Measurements from ENCODE around the gene TAMALIN.

Gene TAMALIN

GRCh38 chr12:52013626-52014310, 7.0 kb downstream of the TAMALIN start:
- DNase-seq (ENCODE audit: low read depth in 2 of 2), result no peak

DNA sequence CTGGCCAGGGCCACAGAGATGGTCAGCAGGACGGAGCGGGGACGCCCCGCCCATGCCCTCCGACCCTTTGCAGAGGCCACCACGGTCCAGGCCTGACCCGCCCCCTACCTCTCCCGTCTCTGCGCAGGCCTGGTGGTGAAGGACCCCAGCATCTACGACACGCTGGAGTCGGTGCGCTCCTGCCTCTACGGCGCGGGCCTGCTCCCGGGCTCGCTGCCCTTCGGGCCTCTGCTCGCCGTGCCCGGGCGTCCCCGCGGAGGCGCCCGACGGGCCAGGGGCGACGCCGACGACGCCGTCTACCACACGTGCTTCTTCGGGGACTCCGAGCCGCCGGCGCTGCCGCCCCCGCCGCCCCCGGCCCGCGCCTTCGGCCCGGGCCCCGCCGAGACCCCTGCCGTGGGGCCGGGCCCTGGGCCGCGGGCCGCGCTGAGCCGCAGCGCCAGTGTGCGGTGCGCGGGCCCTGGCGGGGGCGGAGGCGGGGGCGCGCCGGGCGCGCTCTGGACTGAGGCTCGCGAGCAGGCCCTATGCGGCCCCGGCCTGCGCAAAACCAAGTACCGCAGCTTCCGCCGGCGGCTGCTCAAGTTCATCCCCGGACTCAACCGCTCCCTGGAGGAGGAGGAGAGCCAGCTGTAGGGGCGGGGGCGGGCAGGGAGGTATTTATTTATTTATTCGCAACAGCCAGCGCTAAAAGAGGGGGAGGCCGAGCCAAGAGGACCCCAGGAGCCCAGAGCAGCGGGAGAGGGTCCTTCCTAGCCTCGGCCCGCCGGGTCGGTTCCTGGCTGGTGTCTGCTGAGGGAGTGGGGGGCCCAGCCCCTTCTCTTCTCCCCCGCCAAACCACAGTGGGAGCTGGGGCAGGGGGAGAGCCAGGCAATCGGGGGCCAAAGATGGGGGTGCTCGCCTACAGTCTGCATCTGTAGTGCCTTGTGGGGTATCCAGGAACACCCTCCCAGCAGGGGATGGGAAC, 8.1 kb downstream of the TAMALIN start:
- no peak for DNase-seq (ENCODE audit: low read depth in 2 of 2)

DNA sequence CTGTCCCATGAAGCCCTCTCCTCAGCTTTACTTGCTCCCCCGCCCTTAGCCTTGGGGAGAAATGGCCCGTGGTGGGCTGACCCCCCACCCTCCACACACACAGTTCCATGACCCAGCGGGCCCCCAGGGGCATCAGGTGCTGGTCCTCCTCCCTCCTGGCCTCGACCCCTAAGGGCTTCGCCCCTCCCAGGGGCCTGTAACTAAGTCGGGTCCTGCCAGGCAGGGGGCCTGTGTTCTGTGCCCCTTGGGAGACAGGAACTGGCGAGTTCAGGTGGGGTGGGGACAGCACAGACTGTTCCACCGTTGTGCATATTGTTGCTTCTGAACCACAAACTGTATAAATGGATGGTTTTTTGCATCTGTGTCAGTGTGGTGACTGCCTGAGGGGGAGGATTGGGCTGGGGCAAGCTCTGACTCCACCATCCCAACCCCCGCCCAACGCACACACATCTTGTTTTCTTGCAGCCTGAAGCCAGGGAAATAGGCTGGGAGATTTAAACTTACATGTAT, 8.8 kb downstream of the TAMALIN start:
- no peak for DNase-seq (ENCODE audit: low read depth in 2 of 2)

DNA sequence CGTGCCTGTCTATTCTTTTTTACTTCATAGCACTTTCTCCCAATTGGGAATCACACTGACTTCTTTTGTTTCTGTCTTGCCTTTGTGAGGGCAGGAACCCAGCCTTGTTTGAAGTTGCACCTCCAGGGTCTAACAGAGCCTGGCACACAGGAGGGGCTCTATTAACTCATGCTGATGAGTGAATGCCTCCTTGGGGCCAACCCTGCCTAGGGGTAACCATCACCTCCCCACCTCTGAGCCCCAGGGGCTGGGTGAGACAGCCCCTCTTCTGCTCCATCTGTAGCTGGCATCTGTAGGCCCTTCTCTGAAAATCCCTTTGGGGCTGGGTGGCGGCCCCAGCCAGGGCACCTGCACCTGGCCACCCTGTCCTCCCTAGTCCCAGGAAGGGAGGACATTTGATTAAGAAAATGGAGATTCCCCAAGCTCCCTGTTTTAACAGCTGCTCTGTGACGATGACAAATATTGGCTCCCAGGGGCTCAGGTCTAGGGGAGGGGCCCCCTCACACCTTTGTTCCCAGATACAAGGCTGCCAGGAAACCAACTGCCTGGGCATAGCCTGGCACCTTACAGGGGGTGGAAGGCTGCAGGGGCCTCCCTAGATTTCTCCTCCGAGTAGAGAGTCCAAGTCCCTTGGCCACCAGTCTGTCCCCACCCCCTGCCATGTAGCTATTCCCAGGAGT, 11.8 kb downstream of the TAMALIN start:
- DNase-seq (ENCODE audit: low read depth in 2 of 2), result no peak

DNA sequence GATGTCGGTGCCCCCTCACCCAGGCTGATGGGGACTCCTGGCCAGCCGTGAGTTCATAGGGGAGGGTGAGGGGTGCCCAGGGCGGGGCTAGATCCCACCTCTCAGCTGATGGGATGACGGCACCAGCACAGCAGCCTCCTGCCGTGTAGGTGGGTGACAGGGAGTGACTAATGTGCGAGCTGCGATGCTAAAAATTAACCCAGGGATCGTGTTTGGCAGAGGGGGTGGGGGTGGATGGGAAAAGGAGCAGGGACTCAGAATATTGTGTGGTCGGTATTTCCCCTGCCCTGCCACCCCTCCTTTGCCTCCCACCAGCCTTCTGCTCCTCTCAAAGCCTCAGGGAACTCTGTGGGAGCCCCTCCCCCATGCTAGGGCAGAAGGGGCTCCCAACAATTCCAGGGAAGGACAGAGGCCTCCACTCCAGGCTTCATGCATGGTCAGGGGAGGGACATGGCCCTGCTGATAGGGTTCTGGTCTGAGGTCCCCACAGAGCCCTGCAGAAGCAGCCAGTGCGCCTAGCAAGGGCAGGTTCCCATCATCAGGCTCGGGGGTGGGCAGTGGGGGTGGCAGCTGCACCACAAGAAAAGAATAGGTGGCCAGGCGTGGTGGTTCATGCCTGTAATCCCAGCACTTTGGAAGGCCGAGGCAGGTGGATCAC, 12.5 kb downstream of the TAMALIN start:
- DNase-seq (ENCODE audit: low read depth in 2 of 2), result no peak

GRCh38 chr12:52020539-52021336, 14.0 kb downstream of the TAMALIN start:
- peak in 1 of 2 donors; percentile 40 for DNase-seq (ENCODE audit: low read depth in 2 of 2)

GRCh38 chr12:52022841-52023181, 16.1 kb downstream of the TAMALIN start:
- no peak for DNase-seq (ENCODE audit: low read depth in 2 of 2)

DNA sequence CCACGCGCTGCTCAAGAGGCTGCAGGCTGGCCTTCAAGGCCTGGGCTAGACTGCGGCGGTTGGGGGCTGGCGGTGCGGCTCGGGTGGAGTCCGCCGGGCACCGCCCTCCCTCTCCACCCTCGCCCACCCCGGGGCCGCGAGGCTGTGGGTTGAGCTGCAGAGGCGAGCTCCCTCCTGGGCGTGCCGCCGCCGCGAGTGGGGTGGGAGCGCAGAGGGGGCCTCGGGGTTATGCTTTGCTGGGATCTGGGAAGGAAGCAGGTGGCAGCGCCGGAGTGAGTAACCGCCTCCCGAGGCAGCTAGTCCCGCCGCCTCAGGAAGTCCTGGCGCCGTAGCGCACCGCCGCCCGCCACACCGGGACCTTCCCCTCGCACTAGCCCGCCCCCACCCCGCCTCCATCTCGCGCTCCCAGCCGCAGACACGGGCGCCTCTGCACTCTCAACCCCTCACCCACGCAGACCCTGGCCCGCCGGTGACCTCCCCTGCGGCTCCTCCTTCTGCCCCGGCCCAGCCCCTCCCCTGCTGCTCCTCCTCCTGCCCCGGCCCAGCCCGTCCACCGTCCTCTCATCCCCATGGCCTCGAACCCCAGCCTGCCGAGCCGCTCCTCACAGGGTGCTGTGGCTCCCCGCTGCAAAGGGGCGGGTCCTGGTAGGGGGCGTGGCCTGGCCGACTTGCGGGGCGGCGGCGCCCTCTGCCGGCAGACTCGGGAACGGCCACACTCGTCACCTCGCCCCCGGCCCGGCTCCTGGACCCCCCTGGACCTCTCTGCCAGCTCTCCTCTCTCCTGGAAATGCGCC, 16.6 kb downstream of the TAMALIN start:
- DNase-seq (ENCODE audit: low read depth in 2 of 2), result peak; percentile 82 to 91

DNA sequence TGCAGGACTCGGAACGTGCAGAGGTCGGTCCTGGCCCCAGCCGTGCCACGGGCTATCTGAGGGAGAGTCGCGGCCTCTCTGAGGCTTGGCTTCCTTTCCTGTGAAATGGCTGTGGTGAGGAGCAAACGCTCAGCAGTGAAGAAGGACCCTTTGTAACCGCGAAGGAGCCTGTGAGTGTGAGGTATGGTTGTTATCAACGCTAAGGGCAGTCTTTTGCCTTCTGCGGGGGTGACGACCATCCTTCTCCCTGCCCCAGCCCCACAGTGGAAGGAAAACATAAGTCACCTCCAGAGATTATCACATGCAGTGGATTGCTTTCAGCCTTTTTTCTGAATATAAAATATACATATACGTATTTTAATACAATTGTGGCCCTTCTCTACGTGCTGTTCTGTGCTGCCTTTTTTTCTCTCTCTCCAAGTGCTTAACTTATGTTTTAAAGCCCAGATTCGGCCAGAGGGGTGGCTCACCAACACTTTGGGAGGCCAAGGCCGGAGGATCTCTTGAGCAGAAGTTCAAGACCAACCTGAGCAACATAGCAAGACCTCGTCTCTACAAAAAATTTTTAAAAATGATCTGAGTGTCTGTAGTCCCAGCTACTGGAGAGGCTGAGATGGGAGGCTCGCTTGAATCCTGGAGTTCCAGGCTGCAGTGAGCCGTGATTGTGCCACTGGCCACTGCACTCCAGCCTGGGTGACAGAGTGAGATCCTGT, 17.4 kb downstream of the TAMALIN start:
- no peak for DNase-seq (ENCODE audit: low read depth in 2 of 2)

DNA sequence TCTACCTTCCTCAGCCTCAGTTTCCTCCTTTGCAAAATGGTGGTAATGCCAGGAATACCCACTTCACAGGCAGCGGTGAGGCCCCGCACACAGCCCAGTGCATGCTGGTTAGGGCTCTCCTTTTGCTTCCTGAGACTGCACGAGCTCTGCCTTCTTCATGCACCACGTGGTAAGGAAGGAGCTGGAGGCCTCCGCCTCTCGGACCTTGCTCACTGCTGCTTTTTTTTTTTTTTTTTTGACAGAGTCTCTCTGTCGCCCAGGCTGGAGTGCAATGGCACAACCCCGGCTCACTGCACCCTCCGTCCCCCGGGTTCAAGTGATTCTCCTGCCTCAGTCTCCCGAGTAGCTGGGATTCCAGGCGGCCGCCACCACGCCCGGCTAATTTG, 18.1 kb downstream of the TAMALIN start:
- DNase-seq (ENCODE audit: low read depth in 2 of 2), result no peak

DNA sequence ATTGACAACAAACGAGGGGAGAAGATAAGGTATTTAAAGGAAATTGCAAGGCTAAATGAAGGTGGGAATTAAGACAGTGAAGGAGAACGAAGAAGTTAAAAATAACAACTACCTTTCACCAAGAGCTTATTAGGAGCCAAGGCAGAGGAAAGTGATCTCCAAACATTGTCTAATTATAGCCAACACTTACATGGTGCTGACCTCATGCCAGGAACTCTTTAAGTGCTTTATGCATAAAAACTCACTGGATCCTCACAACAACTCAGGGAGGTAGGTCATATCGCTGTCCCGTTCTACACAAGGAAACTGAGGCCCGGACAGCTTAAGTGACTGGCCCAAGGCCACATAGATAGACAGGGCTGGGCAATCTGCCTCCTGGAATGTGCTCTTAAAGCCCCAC, 19.5 kb downstream of the TAMALIN start:
- no peak for DNase-seq (ENCODE audit: low read depth in 2 of 2)

DNA sequence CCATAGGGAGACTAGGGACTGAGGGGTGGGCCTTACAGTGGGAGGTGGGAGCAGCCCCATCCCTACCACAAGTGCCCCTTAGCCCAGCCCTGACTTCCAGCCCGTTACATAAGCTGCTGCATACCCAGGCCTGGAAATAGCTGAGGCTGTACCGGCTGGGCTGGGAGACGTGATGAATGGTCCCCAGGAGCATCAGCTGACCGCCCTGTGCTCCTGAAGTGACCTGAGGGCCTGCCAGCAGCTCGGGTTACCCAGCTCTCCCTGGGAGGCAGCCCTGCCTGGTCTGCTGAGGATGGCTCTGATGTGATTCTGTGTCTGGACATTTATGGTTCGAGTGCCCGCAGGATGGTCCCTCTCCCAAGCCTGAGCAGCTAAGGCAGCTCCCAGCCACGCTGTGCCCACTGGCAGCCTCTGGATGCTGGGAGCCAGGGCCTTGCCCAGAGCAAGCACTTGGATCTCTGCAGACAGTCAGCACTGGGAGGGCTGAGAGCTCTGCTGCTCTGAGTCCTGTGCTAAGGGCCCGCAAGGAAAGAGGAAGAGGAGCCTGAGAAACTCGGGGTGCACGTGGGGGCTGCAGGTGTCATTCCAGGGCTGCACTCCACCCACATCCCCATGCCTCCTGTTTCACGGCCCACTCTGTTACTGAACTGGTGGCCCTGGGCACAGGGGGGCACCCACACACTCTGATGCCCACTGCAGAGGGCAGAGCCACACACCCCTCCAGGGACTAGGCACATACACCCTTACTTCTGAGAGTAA, 20.5 kb downstream of the TAMALIN start:
- DNase-seq (ENCODE audit: low read depth in 2 of 2), result no peak

DNA sequence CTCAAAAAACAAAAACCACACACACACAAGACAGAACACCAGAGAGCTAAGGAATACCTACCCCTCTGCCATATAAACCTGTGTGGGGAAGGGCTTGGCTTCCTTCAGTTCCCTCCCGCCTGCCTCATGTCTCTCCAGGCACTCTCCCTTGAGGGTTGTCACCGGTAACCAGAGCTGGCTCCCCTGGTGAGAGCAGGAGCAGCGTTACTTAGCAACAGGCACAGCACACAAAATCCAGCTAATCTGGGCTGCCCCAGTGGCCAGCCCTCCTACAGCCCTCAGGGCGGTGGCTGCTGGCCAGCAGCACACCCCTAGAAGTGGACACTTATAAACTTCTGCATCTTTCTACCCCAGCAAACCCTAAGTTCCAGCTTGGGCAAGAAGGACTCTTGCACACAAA, 22.9 kb downstream of the TAMALIN start:
- DNase-seq (ENCODE audit: low read depth in 2 of 2), result no peak

DNA sequence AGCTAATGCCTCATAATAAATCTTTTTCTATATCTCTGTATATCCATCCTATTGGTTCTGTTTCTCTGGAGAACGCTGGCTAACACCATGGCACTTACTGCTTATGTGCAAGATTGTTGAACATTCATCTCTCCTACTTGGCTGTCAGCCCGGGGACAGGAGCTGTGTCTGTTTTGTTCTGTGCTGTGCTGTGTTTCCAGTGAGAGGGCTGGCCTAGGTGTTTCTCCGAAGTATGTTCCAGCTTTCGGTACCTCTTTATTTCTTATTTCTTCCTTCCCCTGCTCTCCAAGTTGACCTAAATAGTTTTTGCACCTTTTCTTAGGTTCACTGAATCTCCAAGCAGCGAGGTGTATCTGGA, 25.7 kb downstream of the TAMALIN start:
- DNase-seq (ENCODE audit: low read depth in 2 of 2), result no peak

DNA sequence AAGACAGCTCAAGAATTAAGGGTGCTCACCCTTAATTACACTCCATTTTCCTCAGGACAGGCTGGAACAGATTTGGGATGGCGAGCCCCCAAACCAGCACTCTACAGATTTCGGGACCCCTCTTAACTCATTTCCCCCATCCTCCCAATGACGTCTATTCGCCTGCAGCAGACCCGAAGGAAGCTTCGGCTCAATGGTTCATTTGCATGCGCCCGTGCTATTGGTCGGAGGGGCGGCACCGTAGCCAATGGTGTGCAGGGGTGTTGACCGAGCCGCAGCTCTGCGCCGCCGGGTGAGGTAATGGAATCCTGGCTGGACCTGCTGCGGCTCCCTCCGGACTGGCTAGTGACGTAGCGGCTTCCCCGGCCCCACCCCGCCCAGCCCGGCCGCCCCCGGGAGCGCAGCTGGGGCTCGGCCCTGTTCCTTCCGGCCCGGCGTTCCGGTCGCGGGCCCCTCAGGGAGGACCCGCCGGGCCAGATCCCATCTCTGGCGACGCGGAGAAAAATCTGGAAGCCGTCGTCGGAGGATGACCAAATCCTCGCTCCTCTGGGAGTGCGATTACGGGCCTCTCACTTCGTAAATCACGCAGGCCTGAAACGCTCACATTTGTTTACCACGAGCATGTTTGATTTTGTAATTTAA, 26.2 kb downstream of the TAMALIN start:
- DNase-seq (ENCODE audit: low read depth in 2 of 2), result peak; percentile 64 to 82

DNA sequence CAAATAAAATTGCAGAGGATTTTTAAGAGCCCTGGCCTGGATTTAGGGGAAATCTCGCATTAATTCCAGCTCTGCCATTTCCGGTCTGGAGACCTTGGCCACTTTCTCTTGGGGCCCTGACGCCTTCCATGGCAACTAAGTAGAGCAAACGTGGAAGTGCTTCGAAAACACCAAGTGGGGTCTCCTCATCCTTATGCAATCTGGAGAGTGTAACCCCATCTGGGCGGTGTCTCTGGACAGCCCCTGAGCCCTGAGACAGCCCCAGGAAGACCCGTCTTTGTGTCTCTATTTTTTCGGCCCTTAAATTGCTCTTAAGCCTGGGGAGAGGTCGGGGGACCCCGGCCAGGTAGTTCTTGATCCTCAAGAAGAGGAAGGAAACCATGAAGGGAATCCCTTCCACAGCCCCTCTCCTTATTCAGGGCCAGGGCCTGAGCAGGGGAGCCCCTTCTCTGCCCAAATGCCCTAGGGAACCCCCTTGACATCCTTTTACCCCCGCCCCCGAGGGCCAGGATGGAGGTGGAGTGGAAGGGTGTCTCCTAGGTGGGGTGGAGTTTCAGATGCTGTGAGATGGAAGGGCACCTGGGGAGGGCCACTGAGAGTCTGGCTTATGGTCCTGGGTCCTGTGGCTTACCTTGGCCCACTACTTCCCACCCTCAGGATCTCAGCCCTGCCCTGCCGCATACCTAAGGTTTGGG, 26.8 kb downstream of the TAMALIN start:
- no peak for DNase-seq (ENCODE audit: low read depth in 2 of 2)

DNA sequence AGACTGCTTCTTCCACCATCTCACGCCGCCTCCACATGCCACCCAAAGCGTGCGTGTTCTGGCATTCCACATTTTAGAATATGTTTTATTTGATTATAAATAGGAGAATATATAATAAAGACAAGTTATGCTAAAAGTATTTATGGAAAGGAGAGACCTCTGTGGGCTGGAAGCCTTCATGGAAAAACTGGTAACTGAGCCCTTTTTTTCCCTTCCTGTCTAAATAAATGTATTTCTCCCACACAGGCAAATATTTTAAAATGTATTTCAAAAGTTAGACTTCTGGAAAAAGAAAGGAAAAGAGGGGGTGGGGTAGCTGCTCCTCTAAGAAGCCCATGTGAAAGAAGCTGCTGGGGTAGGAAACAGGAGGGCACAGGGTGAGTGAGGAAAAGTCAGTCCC, 28.4 kb downstream of the TAMALIN start:
- DNase-seq (ENCODE audit: low read depth in 2 of 2), result no peak

GRCh38 chr12:52035926-52036325, 29.2 kb downstream of the TAMALIN start:
- DNase-seq (ENCODE audit: low read depth in 2 of 2), result no peak

Measured in stimulated activated CD4-positive, alpha-beta T cell treated with anti-CD3 and anti-CD28 coated beads, Interleukin-1b, Interleukin-23, amount 100 ng/mL, for 1 hour (primary cell).